GM21576 (cell line): ENCODE data around the gene PTPRE.

ENCODE experiments used
- ATAC-seq: cut with Tn5 transposase; IDR thresholded peaks from one replicate; pipeline ENCODE4 v1.9.1; 2021; ENCODE audit warnings: mild to moderate bottlenecking, moderate library complexity; ENCODE audit not compliant: unreplicated experiment

Gene PTPRE

GRCh38 chr10:127922675-127923366, 15.9 kb downstream of the PTPRE start:
- no peak for ATAC-seq

- ATAC-seq = no peak
Measured at GRCh38 chr10:127923646-127924045, 16.7 kb downstream of the PTPRE start.

- ATAC-seq = no peak
Measured at GRCh38 chr10:127925471-127926207, 18.7 kb downstream of the PTPRE start.

- no peak for ATAC-seq
Measured at GRCh38 chr10:127926455-127926854, 19.6 kb downstream of the PTPRE start.

- no peak for ATAC-seq
Measured at GRCh38 chr10:127928021-127928806, 21.3 kb downstream of the PTPRE start.

GRCh38 chr10:127932521-127933270, 25.8 kb downstream of the PTPRE start:
- ATAC-seq = no peak

- ATAC-seq = no peak
Measured at GRCh38 chr10:127933271-127933670, 26.4 kb downstream of the PTPRE start.

GRCh38 chr10:127934383-127934782, 27.5 kb downstream of the PTPRE start:
- no peak for ATAC-seq

DNA sequence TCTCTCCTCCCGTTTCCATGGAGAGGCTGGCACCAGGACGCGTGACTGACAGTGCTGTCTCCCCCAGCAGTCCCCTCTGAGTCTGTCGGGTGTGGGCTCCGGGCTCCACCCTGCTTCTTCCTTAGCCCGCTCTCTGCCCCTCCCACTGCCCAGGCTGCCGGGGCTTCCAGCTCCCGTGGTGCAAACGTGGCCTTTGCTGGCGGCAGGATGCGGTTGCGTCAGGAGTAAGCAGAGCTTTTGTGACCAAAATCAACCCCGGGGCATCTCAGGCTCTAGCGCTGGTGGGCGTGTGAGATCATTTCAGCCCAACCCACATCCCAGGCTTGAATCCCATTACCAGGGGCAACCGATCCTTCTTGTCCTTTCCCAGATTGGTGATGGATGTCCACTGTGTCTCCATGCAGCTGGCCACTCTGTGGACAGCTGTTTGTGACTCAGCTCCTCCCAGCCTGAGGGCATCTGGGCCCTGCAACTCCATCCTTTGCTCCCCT, 28.2 kb downstream of the PTPRE start:
- no peak for ATAC-seq

- no peak for ATAC-seq
Measured at GRCh38 chr10:127937069-127937468, 30.2 kb downstream of the PTPRE start.

DNA sequence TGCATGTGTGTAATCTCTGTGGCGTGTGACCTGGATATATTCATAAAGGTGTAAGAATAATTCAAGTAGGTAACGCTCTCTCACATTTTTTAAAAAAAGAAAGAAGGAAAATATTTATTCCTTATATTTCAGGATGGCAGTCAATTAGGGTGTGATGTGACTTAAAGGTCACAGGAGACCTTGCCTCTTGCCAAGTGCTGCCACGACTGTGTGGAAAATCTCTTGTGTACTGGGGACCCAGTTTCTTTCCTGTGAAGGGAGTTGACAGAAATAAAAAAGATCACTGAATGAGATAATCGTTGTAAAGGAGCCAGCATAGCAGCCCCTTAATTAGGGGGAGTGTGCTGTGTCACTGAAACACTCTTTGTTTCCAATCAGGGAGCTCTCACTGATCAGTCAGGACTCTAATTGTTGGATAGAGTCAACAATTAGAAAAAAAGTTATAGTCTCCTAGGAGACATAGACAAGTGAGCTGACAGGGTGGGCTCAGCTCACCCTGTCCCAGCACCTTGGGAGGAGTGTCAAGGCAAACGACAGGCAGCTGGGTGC, 31.1 kb downstream of the PTPRE start:
- ATAC-seq = no peak

DNA sequence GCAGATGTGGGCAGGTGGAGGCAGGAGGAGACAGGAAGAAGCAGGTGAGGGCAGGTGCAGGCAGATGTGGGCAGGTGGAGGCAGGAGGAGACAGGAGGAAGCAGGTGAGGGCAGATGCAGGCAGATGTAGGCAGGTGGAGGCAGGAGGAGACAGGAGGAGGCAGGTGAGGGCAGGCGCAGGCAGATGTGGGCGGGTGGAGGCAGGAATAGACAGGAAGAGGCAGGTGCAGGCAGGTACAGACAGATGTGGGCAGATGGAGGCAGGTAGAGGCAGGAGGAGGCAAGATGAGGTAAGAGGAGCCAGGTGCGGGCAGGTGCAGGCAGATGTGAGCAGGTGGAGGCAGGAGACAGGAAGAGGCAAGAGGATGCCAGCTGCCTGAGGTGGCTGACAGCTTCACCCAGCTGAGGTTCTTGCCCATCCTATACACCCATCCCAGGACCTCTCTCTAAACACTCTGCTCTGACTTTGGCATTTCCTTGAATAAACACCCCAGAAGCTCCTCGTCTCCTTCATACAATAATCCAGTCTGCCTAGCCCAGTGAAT, 33.0 kb downstream of the PTPRE start:
- ATAC-seq = no peak

GRCh38 chr10:127940866-127941640, 34.1 kb downstream of the PTPRE start:
- ATAC-seq = no peak

DNA sequence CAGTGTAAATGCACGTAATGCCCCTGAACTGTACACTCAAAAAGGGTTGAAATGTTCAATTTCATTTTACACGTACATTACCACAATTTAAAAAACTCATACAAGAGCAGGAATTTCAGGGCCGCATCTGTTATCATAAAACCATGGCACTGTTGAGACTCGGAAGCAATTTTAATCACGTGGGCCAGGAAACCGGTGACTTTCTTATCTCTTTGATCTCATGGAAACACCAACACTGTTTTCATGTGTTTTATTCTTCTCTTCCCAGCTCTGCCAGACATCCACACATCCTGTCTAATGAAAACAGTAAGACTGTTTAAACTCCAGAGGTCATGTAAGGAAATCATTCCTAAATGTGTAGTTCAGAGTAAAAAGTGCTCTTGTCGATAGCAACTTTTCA, 35.9 kb downstream of the PTPRE start:
- no peak for ATAC-seq

DNA sequence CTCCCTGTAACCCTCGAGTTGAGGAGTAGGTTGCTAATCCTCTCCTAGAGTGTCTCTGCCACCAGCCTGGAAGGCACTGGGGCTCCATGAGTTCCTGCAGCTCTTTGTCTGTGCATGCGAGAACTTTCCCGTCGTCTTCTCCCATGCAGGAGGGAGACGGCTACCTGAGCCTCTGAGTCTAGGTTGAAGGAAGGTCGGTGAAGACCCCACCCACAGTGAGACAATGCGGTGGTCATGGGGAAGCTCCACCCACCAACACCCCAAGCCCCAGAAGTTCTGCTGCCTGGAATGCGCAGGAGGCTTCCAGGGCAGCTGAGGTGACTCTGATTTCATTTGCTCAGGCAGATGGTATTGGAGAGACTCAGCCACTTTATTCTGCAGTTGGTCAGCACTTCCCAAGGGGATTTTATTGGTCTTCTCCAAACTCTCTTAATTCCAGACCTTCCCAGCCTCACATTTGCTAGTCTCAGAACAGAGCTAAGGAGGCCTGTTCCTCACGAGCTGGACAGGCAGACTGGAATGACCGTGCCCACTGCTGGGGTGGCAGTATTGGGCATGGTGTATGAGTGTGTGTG, 36.5 kb downstream of the PTPRE start:
- no peak for ATAC-seq

DNA sequence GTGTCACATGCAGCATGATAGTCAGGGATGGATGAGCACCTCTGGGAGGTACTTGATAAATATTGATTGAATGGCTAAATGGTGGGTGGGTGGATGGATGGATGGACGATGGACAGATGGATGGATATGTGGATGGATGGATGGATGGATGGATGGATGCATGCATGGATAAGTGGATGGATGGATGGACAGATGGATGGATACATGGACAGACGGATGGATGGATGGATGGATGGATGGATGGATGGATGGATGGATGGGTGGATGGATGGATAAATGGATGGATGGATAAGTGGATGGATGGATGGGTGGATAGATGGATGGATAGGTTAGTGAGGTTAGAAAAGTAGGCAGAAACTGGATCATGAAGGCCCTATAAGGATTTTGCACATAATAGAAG, 37.4 kb downstream of the PTPRE start:
- no peak for ATAC-seq

DNA sequence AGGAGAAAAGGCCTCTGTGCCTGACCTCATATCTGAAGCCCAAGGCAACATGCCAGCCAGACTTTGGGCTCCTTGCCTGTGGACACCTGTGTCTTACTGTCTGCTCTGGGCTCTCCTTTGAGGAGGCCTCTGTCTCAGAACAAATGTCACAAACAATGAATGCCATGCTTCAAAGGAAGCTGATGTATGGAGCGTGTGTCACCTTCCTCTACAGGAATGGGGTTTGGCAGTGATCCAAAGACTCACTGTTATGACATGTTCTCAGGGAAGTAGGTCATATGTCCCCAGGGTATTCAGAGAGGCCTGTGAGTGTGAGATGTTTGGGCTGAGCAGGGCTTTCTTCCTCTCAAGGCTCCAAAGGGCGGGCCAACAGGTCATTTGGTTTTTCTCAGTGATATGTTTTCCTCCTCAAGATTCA, 38.4 kb downstream of the PTPRE start:
- no peak for ATAC-seq

- ATAC-seq = no peak
Measured at GRCh38 chr10:127945948-127946711, 39.2 kb downstream of the PTPRE start.
